HepG2 (cell line): ENCODE data around the gene KPNB1. TPM values are rescaled to one million over a fixed set of nuclear protein-coding genes. Genes with fewer than 3 reads are reported as not detected.

Experiments used
- CSRNP1 ChIP-seq: sonication (generic); formaldehyde crosslinking; IDR thresholded peaks from 2 replicates; pipeline ENCODE4 v1.8.1; 2023; ENCODE audit warnings: mild to moderate bottlenecking, missing genetic modification reagents
- FOXA1 ChIP-seq, 2 experiments: fragments of 450-650 bp in 1 of 2; sonication (generic) in 1 of 2; formaldehyde crosslinking in 1 of 2; IDR thresholded peaks; 2 replicates each; pipeline versions ENCODE4 v1.4.0 to v1.6.1; 2016 to 2020; ENCODE audit warnings: missing genetic modification reagents in 1 of 2
- GABPB1 ChIP-seq: IDR thresholded peaks from 2 replicates; pipeline ENCODE4 v1.6.1; 2016; ENCODE audit warnings: mild to moderate bottlenecking, missing genetic modification reagents, moderate library complexity, missing compliant biosample characterization
- HMG20B ChIP-seq: conservative IDR thresholded peaks from 2 replicates; pipeline ENCODE4 v1.6.1; 2016; ENCODE audit warnings: missing genetic modification reagents, missing compliant biosample characterization
- HMGXB4 ChIP-seq, 2 experiments: sonication (generic) in 1 of 2; formaldehyde crosslinking in 1 of 2; IDR thresholded peaks; 2 replicates each; pipeline versions ENCODE4 v1.4.0 to v1.6.1; 2018 to 2020; ENCODE audit warnings: missing genetic modification reagents in 2 of 2, borderline replicate concordance in 1 of 2, low read depth in 1 of 2, mild to moderate bottlenecking in 1 of 2, missing biosample characterization in 1 of 2
- HNRNPLL ChIP-seq: fragments of 200-400 bp; formaldehyde crosslinking; IDR thresholded peaks from 2 replicates; pipeline ENCODE4 v1.6.1; 2017; ENCODE audit warnings: mild to moderate bottlenecking, low read depth, low read length; ENCODE audit not compliant: poor library complexity, severe bottlenecking
- KLF16 ChIP-seq, 2 experiments: sonication (generic) in 1 of 2; formaldehyde crosslinking in 1 of 2; IDR thresholded peaks; 2 replicates each; pipeline versions ENCODE4 v1.6.1 to v1.8.0; 2016 to 2023; ENCODE audit warnings: missing genetic modification reagents in 2 of 2, missing compliant biosample characterization in 1 of 2
- MTA1 ChIP-seq: sonication (generic); formaldehyde crosslinking; IDR thresholded peaks from 2 replicates; pipeline ENCODE4 v1.4.0; 2020; ENCODE audit warnings: missing genetic modification reagents, mild to moderate bottlenecking, borderline replicate concordance
- MTF2 ChIP-seq: sonication (generic); formaldehyde crosslinking; IDR thresholded peaks from 2 replicates; pipeline ENCODE4 v1.5.0; 2020; ENCODE audit warnings: missing genetic modification reagents, borderline replicate concordance
- RELA ChIP-seq: sonication (generic); formaldehyde crosslinking; IDR thresholded peaks from 2 replicates; pipeline ENCODE4 v1.4.0; 2020; ENCODE audit warnings: missing genetic modification reagents
- ZGPAT ChIP-seq: IDR thresholded peaks from 2 replicates; pipeline ENCODE4 v1.6.1; 2016; ENCODE audit warnings: mild to moderate bottlenecking
- ZNF687 ChIP-seq: sonication (generic); formaldehyde crosslinking; IDR thresholded peaks from 2 replicates; pipeline ENCODE4 v1.5.1; 2020; ENCODE audit warnings: mild to moderate bottlenecking, missing genetic modification reagents, moderate library complexity
- ZSCAN5A ChIP-seq: sonication (generic); formaldehyde crosslinking; IDR thresholded peaks from 2 replicates; pipeline ENCODE4 v1.8.0; 2022; ENCODE audit warnings: mild to moderate bottlenecking, missing genetic modification reagents, borderline replicate concordance
- polyA plus RNA-seq, 8 experiments: library from polyadenylated mRNA; depleted of rRNA in 3 of 8; stranded (reverse) in 7 of 8; unstranded in 1 of 8; fragments of >200 nt; fragmentation: Illumina TruSeq in 4 of 8; extraction: Trizol in 4 of 8; gene quantifications; 2 replicates each; pipeline versions ENCODE4 v1.2.1 to v1.2.3, GENCODE V29; 2011 to 2016; ENCODE audit warnings: low read depth in 4 of 8, missing spikeins in 1 of 8, mixed read lengths in 1 of 8; ENCODE audit not compliant: insufficient read depth in 1 of 8
- total RNA-seq, 5 experiments: library from RNA; depleted of rRNA; stranded (reverse); fragments of >200 nt; fragmentation: Illumina TruSeq; extraction: Trizol; gene quantifications; 2 replicates each; pipeline ENCODE4 v1.2.3, GENCODE V29; 2016; ENCODE audit warnings: low read depth in 1 of 5

KPNB1 gene
- total and polyA plus RNA-seq, 2 of the 13 experiments (the other 11 are each of a cell fraction or from before 2014, with no cell fraction given) = 164 to 424 TPM

GRCh38 chr17:47733047-47733673, 83.4 kb downstream of the KPNB1 start, which contains the start of gene TBX21 (continued):
- TF ChIP-seq FOXA1 (IDR thresholded peaks at IDR 0.05) (no peak), FOXA1 (CRISPR knock-in tag; IDR thresholded peaks at IDR 0.05) (0 out of 2 replicates have a peak, but pooled peaks have one; percentile 4), HMGXB4 (CRISPR knock-in tag; IDR thresholded peaks at IDR 0.05; ENCODE audit: borderline replicate concordance in 1 of 2, low read depth in 1 of 2) (0 out of 4 replicates have a peak, but pooled peaks have one; percentile 14 to 48), ZNF687 (CRISPR knock-in tag) (peak; percentile 52), KLF16 (CRISPR knock-in tag; IDR thresholded peaks at IDR 0.05) (peak; percentile 19 to 30; a peak in 1 of 4 replicates), MTA1 (CRISPR knock-in tag) (peak; percentile 17; the same call in 1 of the 2 replicates), ZGPAT (CRISPR knock-in tag) (0 out of 2 replicates have a peak, but pooled peaks have one; percentile 32), MTF2 (CRISPR knock-in tag) (0 out of 2 replicates have a peak, but pooled peaks have one; percentile 86), HMG20B (0 out of 2 replicates have a peak, but pooled peaks have one; percentile 33), ZSCAN5A (0 out of 2 replicates have a peak, but pooled peaks have one; percentile 26), RELA (CRISPR knock-in tag) (0 out of 2 replicates have a peak, but pooled peaks have one; percentile 24), GABPB1 (CRISPR knock-in tag) (peak; percentile 44; the same call in 1 of the 2 replicates), CSRNP1 (CRISPR knock-in tag) (peak; percentile 69; the same call in 1 of the 2 replicates), HNRNPLL (peak; percentile 44)
- TF ChIP-seq, all 625 proteins: peak for 45
